Loucy (cell line): Measurements from ENCODE around the gene CAMTA1.
A peak's percentile ranks its signal among the peaks of the same experiment; 100 is the strongest.

Source experiments
- H2AFZ ChIP-seq: fragments of 200-600 bp; sonication (generic); 2 replicates; pipeline ENCODE4 v1.6.0; 2016; ENCODE audit warnings: antibody characterized with exemption, mild to moderate bottlenecking, low read length, moderate library complexity
- H3F3A ChIP-seq: fragments of 200-600 bp; 2 replicates; pipeline ENCODE4 v1.6.0; 2016; ENCODE audit warnings: antibody characterized with exemption, low read depth, mild to moderate bottlenecking
- H3K27me3 ChIP-seq: fragments of 200-600 bp; sonication (generic); 2 replicates; pipeline ENCODE4 v1.6.1; 2014; ENCODE audit warnings: low read length, mild to moderate bottlenecking; ENCODE audit not compliant: insufficient read depth, poor library complexity, severe bottlenecking
- H3K36me3 ChIP-seq: fragments of 200-600 bp; sonication (generic); 2 replicates; pipeline ENCODE4 v1.6.1; 2016; ENCODE audit warnings: low read length; ENCODE audit not compliant: insufficient read depth
- H3K4me1 ChIP-seq: fragments of 200-600 bp; sonication (generic); 2 replicates; pipeline ENCODE4 v1.5.1; 2014; ENCODE audit warnings: low read length, mild to moderate bottlenecking; ENCODE audit not compliant: insufficient read depth, poor library complexity, severe bottlenecking
- H3K4me2 ChIP-seq: fragments of 200-600 bp; sonication (generic); 2 replicates; pipeline ENCODE4 v1.6.0; 2014; ENCODE audit warnings: antibody characterized with exemption, low read length, low read depth, mild to moderate bottlenecking; ENCODE audit not compliant: poor library complexity, severe bottlenecking
- H3K4me3 ChIP-seq: fragments of 200-600 bp; sonication (generic); 2 replicates; pipeline ENCODE4 v1.5.1; 2014; ENCODE audit warnings: low read length, mild to moderate bottlenecking, mixed read lengths; ENCODE audit not compliant: poor library complexity, severe bottlenecking
- H3K79me2 ChIP-seq: fragments of 200-600 bp; sonication (generic); 2 replicates; pipeline ENCODE4 v1.6.1; 2014; ENCODE audit warnings: low read length; ENCODE audit not compliant: insufficient read depth
- H3K9ac ChIP-seq: fragments of 200-600 bp; sonication (generic); 2 replicates; pipeline ENCODE4 v1.6.0; 2014; ENCODE audit warnings: mild to moderate bottlenecking, low read depth, low read length, moderate library complexity; ENCODE audit not compliant: poor library complexity, severe bottlenecking
- H3K9me2 ChIP-seq: fragments of 200-600 bp; sonication (generic); replicated peaks from 2 replicates; pipeline ENCODE4 v1.6.1; 2016; ENCODE audit warnings: low read depth, low read length, mixed read lengths
- H3K9me3 ChIP-seq: fragments of 200-600 bp; sonication (generic); 2 replicates; pipeline ENCODE4 v1.6.1; 2014; ENCODE audit warnings: mild to moderate bottlenecking, antibody characterized with exemption, low read length, low read depth; ENCODE audit not compliant: insufficient read depth
- H4K20me1 ChIP-seq: fragments of 200-600 bp; sonication (generic); 2 replicates; pipeline ENCODE4 v1.6.0; 2014; ENCODE audit warnings: antibody characterized with exemption, low read length, mild to moderate bottlenecking; ENCODE audit not compliant: insufficient read depth, poor library complexity, severe bottlenecking
- CTCF ChIP-seq: fragments of 200-600 bp; sonication (generic); conservative IDR thresholded peaks from 2 replicates; pipeline ENCODE4 v1.5.1; 2014; ENCODE audit warnings: mild to moderate bottlenecking, antibody characterized with exemption, low read length
- EZH2phosphoT487 ChIP-seq: fragments of 200-600 bp; IDR thresholded peaks from 2 replicates; pipeline ENCODE4 v1.6.1; 2018; ENCODE audit warnings: antibody characterized with exemption, mild to moderate bottlenecking, moderate library complexity, borderline replicate concordance

The CAMTA1 gene

GRCh38 chr1:7760245-7760644 is 975.0 kb downstream of the CAMTA1 start:
- no peak overlapping the region for H2AFZ ChIP-seq
- TF ChIP-seq EZH2phosphoT487 = no peak
- no peak for TF ChIP-seq CTCF
- no peaks in the 10 kb centered on the region for H3K9me2 ChIP-seq
- no peaks in the 10 kb centered on the region for H3K27me3 ChIP-seq
- no peak overlapping the region for H3K4me3 ChIP-seq
- no peaks in the 10 kb centered on the region for H3K36me3 ChIP-seq
- H3K9ac ChIP-seq = no peak overlapping the region
- no peak overlapping the region for H3K4me2 ChIP-seq
- H3F3A ChIP-seq = no peaks in the 10 kb centered on the region
- no peaks in the 10 kb centered on the region for H3K4me1 ChIP-seq
- no peaks in the 10 kb centered on the region for H3K9me3 ChIP-seq
- no peaks in the 10 kb centered on the region for H4K20me1 ChIP-seq
- H3K79me2 ChIP-seq = no peaks in the 10 kb centered on the region

- H3K9me3 ChIP-seq = no peaks in the 10 kb centered on the region
- H3K9me2 ChIP-seq = no peaks in the 10 kb centered on the region
- no peaks in the 10 kb centered on the region for H4K20me1 ChIP-seq
- no peaks in the 10 kb centered on the region for H3K4me1 ChIP-seq
- H2AFZ ChIP-seq = no peak overlapping the region
- no peak overlapping the region for H3K4me2 ChIP-seq
- H3K27me3 ChIP-seq = no peaks in the 10 kb centered on the region
- no peak for TF ChIP-seq EZH2phosphoT487
- TF ChIP-seq CTCF = no peak
- no peaks in the 10 kb centered on the region for H3F3A ChIP-seq
- no peak overlapping the region for H3K4me3 ChIP-seq
- H3K9ac ChIP-seq = no peak overlapping the region
- H3K36me3 ChIP-seq = no peaks in the 10 kb centered on the region
- no peaks in the 10 kb centered on the region for H3K79me2 ChIP-seq
These were observed 975.8 kb downstream of the CAMTA1 start for GRCh38 chr1:7761103-7761502.

GRCh38 chr1:7767176-7767575 is 981.9 kb downstream of the CAMTA1 start:
- H3K79me2 ChIP-seq = peaks cover 10% of the 10 kb centered on the region
- TF ChIP-seq EZH2phosphoT487 (no peak), CTCF (no peak)
- no peaks in the 10 kb centered on the region for H3F3A ChIP-seq
- H3K9me2 ChIP-seq = no peaks in the 10 kb centered on the region
- no peak overlapping the region for H3K4me3 ChIP-seq
- H4K20me1 ChIP-seq = peaks cover 8% of the 10 kb centered on the region
- H3K36me3 ChIP-seq = no peaks in the 10 kb centered on the region
- H3K4me1 ChIP-seq = peaks cover 29% of the 10 kb centered on the region
- 0 out of 2 replicates have a peak overlapping the region, but pooled peaks have one; percentile 52 for H2AFZ ChIP-seq
- no peak overlapping the region for H3K4me2 ChIP-seq
- H3K9ac ChIP-seq = no peak overlapping the region
- no peaks in the 10 kb centered on the region for H3K27me3 ChIP-seq
- H3K9me3 ChIP-seq = no peaks in the 10 kb centered on the region
